Heart left ventricle (tissue), 13 donors: ENCODE data around the gene SLC16A7.

Experiments used
- POLR2A ChIP-seq, 2 donors: fragments of 450-650 bp; IDR thresholded peaks; one replicate each; pipeline ENCODE4 v1.6.1; 2017; ENCODE audit warnings: antibody characterized with exemption in 2 of 2, mild to moderate bottlenecking in 2 of 2, moderate library complexity in 2 of 2
- TF ChIP-seq, protein P1 (sequence below), 12 donors: fragments of 200-600 bp; sonication (generic) in 4 of 12; IDR thresholded peaks; one replicate each; pipeline versions ENCODE4 v1.5.0 to v1.8.0; 2018 to 2022; ENCODE audit warnings: antibody characterized with exemption in 12 of 12, mild to moderate bottlenecking in 5 of 12
- donor health status: ischemic (EF 13 %, LVEDD 7.1; RV severe dilation, severe dysfunction).
- donor health status: DM: no; HTN: yes; CAD: no.
- donor health status: DM: no; HTN: no; CAD: no.
- donor health status: ischemic (EF 25% LVEDD 6.9; RV normal size, moderate dysfunction).
- donor health status: ischemic (EF 25% LVEDD 5.7; RV mildly dilated, moderate dysfunction).
- donor health status: ischemic (EF 35%, LVEDD 5.7; RV mildly dilated, moderate dysfunction).
- donor health status: nonischemic (EF 11% LVEDD 7.7; RV severe dilation, severe dysfunction).
- donor health status: DM: yes; HTN: yes; CAD: no.
- donor health status: PGD.
- donor health status: ischemic (EF 29% LVEDD 5.4; RV normal size, mild dysfunction).
- donor health status: nonischemic (EF 23%, LVEDD 6.1; RV moderate dilation, normal function).

GRCh38 chr12:59716043-59716442 is 120.2 kb downstream of the SLC16A7 start:
- TF ChIP-seq, protein P1, sequence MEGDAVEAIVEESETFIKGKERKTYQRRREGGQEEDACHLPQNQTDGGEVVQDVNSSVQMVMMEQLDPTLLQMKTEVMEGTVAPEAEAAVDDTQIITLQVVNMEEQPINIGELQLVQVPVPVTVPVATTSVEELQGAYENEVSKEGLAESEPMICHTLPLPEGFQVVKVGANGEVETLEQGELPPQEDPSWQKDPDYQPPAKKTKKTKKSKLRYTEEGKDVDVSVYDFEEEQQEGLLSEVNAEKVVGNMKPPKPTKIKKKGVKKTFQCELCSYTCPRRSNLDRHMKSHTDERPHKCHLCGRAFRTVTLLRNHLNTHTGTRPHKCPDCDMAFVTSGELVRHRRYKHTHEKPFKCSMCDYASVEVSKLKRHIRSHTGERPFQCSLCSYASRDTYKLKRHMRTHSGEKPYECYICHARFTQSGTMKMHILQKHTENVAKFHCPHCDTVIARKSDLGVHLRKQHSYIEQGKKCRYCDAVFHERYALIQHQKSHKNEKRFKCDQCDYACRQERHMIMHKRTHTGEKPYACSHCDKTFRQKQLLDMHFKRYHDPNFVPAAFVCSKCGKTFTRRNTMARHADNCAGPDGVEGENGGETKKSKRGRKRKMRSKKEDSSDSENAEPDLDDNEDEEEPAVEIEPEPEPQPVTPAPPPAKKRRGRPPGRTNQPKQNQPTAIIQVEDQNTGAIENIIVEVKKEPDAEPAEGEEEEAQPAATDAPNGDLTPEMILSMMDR (IDR thresholded peaks at IDR 0.05) = no peak
- no peak for TF ChIP-seq POLR2A (IDR thresholded peaks at IDR 0.05)
